ENCODE results near the gene KPNA3.
"Not testable (repeated sequence)": the region's sequence is repeated elsewhere in the genome, so short reads cannot be mapped to it uniquely, and the experiment has no call there.

- not testable (repeated sequence) for TF ChIP-seq POLR2AphosphoS5 (IDR thresholded peaks at IDR 0.05; ENCODE audit: low read depth, low read length); CTCF (IDR thresholded peaks at IDR 0.05); FOXJ3 (CRISPR knock-in tag; IDR thresholded peaks at IDR 0.05); GATA2 (CRISPR knock-in tag; IDR thresholded peaks at IDR 0.05); MXI1 (IDR thresholded peaks at IDR 0.05; ENCODE audit: low read depth, low read length); PBX3 (IDR thresholded peaks at IDR 0.05); USF1 (IDR thresholded peaks at IDR 0.05; ENCODE audit: borderline replicate concordance, low read depth)
These were observed 30.7 kb downstream of the KPNA3 start for GRCh38 chr13:49761811-49762210.

Data from SK-N-SH (cell line).